Right lung (tissue), 5 donors: Measurements from ENCODE around the gene RNF5. TPM values are rescaled to one million over a fixed set of nuclear protein-coding genes. Genes with fewer than 3 reads are reported as not detected.
A peak's percentile ranks its signal among the peaks of the same experiment; 100 is the strongest.
"Not testable (repeated sequence)": the region's sequence is repeated elsewhere in the genome, so short reads cannot be mapped to it uniquely, and the experiment has no call there.

Source experiments
- DNase-seq, 2 donors: peaks; one replicate each; pipeline ENCODE4 v3.0.0-alpha.2; 2013
- polyA plus RNA-seq, 5 donors: library from polyadenylated mRNA; unstranded; fragments of 120-200 nt; gene quantifications; one replicate each; pipeline versions ENCODE4 v1.2.1 to v1.2.3, GENCODE V29; 2013; ENCODE audit warnings: inconsistent platforms in 1 of 5, low replicate concordance in 1 of 5; ENCODE audit not compliant: insufficient read length in 5 of 5, insufficient read depth in 1 of 5

The RNF5 gene
- polyA plus RNA-seq, 5 donors, result 69.6 to 81.7 (median 75.8) TPM

DNA sequence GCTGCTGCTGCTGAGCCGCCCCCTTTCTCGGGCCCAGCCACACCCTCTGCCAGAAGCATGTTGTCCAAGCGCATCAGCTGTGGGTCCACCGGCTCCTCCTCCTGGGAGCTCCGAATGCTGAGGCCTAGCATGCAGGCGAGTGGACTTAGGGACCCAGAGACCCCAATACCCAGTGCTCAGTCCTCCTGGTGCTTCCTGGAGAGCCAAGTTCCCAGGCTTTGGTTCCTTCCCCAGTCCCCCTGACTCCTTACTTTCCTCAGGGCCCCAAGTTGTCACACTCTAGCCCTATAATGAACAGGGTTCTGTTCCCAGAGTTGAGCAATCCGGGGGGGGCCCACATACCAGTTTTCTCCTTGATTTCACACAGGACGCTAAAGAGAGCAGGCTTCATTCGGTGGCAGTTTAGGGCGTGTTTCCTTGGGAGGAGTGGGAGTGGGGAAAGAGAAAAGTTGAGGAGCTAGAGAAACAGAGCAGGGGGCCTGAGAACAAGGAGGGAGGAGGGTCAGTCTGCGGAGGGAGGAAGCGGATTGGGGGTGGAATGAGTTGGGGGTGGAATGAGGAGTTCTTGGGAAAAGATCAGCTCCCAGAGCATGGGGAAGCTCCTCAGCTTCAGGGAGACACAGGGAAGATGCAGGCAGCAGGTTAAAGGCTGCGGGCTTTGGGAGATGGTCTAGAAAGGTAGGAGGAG is 10.3 kb downstream of the RNF5 start:
- no peak for DNase-seq

DNA sequence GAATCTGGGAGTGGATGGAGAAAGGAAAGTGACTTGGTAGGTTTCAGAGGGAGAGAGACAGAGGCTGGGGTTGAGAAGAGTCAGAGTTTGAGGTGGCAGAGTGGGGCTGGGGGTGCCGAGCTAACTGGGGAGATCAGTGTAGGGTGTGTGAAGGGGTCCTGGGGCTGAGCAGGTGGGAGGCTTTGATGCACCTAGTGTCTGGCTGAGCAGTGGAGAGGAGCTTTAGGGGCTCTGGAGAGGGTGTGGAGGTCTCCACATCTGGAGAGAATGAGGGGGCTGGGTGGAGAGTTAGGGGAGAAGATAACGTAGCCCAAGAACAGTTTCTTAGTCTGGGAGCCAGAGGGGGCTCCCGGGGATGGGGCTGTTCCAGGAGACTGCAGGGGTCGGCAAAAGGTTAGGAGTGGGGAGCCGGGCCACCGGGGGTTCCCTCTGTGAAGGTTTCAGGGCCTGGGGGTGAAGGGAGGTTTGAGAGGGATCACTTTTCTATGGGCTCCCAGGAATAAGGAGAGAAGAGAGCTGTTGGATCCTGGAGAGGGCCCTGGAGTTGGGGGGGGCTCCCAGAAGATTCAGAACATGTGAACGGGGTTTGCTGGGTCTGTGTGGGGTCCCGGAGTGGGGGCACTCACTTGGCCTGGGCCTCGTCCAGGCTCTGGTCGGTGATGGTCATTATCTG is 11.0 kb downstream of the RNF5 start:
- DNase-seq, result no peak

DNA sequence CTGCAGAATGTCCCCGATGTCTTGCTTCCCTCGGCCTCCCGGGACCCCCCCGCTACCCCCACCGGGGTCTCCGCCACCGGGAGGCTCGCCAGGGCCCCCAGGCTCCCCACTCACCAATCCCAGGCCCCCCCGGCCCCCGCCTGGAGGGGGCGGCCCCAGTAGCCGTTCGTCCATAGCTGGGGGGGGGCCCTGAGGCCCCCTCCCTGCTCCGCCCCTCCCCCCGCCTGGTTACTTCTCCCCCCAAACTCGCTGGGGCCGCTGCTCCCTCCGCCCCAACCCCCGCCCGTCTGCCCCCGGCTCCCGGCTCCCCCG is 11.5 kb downstream of the RNF5 start:
- no peak for DNase-seq

DNA sequence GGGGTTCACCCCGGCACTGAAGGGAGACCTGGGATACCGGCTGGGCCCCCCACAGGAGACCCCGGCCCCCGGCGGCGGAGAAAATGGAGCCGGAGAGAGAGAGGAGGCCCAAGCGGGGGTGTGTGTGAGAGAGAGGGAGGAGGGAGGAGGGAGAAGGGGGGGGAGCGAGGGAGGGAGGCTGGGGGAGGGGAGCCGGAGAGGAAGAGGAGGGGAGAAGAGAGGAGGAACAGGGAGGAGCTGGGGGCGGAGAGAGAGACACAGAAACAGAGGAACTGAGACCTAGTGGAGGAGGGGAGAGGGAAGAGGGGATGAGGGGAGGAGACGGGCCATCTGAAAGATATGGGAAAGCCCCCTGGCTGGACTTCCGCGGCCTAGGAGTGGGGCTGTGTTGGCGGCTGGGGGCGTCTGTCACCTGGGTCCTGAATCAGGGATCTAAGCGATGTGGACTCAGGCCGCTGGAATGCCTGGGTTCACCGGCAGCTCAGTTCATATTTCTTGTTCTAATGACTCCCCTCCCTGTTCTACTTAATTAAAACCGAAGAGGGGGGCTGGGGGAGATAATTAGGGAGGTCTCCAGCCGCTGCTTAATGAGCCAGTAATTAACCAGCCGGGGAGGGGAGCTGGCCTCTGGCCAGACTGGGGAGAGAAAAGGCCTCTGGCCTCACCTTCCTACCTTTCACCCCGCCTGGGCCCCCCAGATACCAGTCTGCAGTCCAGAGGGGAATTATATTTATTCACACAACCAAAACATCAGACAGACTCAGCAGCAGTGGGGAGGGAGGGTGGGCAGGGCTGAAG is 12.0 kb downstream of the RNF5 start, which contains the start of gene PBX2:
TSS of gene PBX2 (minus strand) at position 149 of the 798 bp plus-strand sequence. CDS start 287 bp downstream, outside the sequence.
- DNase-seq, result peak; percentile 93 to 94

DNA sequence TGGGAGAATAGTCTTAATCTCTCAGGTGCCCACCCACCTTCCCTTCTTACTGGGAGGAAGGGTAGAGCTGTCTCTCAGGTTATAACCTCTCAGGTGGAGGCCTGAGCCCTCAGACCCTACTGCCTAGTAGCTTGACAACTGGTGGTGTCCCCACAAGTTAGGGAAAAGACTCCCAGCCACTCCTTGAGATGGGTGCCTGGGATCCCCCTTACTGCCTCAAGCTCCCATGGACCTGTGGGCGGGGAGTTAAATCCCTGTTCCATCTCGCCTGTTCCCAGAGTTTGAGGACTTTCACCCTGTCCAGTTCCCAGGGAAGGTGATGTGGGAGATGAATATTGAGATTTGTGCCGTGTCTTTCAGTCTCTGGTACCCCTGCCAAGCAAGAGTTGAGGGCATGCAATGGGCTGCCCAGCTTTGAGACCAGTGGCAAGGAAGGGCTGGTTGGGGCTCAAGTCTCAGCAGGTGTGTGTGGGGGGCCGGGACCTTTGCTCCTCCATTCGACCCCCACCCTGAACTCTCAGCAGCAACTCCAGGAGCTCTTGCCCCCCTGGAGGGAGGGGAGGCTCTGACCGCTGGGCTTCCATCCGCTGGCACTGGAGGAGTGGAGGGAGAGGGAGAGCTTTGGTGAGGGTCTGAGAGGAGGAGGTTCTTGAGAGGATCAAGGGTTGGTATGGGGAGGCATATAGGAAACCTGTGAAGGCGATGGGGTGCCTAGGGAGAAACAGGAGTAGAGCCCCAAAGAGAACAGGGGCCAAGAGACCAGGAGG is 12.9 kb downstream of the RNF5 start:
- no peak for DNase-seq

DNA sequence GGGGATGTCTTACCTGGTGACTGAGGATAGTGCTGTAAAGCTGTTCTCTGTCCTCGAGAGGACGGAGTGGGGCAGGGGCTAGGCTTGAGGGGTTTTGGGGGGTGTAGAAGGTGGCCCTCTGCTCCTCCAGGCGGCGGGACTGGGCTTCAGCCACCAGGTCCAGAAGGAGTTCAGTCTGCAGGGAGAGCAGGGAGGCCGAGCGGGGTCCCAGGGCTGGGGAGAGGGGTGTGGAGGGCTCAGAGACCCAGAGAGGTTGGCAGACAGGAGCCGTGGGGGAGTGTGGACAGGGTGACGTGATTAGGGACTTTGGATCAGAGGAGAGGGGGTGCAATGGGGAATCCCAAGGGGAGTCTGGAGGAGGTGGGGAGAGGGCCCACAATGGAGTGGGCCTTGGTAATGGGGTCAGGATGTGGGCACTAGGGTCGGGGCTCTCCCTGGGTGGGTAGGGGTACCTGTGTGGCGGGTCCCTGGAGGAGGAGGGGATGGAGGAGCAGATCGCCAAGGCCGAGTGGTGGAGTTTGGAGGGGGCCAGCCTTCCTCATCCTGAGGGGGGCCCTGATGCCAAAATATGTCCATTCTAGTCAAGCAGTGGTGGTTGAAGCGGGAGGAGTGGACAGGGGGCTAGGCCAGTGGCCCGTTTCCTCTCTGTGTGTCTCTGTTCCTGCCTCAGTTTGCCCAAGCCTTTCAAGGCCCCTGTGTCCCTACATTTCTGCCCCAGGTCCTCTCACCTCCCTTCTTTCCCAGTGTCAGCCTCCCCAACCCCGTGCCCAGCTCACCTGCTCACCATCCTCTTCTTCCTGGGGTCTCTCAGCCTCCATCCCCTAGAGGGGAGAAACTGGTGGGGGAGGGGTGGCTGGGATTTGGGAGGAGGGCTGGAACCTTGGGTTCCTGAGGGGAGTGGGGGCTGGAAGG is 13.7 kb downstream of the RNF5 start:
- DNase-seq, result no peak

DNA sequence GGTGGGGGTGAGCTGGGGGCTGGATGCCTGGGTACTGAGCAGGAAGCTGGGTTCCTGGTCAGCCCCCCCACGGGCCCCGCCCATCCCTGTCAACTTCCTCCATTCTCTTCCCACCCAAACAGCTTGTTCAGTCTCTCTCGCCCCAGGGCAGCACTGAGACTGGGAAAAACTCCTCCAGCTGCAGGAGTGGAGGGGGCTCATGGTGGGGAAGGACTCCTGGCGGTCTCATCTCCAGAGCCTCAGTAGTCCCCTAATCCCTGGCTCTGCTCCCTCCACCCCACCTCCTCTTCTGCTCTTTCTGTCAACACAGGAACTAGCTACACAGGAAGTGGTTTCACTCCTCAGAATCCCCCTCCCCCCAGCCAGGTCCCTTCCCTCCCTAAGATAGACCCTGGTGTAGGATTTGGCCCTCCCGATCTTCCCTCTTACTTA is 14.4 kb downstream of the RNF5 start, which contains the start of gene GPSM3:
TSS of gene GPSM3 (minus strand) at position 36 of the 432 bp plus-strand sequence. CDS start 130 bp downstream, outside the sequence.
- DNase-seq, result no peak

DNA sequence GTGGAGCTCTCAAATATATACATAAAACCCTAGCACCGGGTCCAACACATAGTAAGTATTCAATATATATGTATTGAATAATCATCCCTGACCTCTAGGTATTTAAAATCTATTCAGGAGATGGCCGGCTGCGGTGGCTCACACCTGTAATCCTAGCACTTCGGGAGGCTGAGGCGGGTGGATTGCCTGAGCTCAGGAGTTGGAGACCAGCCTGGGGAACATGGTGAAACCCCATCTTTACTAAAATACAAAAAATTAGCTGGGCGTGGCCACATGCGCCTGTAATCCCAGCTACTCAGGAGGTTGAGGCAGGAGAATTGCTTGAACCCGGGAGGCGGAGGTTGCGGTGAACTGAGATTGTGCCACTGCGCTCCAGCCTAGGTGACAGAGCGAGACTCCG is 14.9 kb downstream of the RNF5 start:
- not testable (repeated sequence) for DNase-seq

DNA sequence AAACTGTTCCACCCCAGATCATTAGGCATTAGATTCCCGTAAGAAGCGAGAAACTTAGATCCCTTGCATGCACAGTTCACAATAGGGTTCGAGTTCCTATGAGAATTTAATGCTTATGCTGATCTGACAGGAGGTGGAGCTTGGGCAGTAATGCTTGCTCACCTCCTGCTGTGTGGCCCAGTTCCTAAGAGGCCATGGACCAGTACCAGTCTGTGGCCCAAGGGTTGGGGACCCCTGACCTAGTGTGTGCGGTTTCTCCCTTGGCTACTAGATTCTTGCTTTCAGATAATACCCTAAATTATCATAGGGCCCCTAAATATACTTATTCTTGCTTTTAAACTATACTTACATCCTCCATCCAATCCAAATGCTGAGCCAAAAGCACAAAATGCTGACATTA is 16.2 kb downstream of the RNF5 start:
- DNase-seq, result no peak

DNA sequence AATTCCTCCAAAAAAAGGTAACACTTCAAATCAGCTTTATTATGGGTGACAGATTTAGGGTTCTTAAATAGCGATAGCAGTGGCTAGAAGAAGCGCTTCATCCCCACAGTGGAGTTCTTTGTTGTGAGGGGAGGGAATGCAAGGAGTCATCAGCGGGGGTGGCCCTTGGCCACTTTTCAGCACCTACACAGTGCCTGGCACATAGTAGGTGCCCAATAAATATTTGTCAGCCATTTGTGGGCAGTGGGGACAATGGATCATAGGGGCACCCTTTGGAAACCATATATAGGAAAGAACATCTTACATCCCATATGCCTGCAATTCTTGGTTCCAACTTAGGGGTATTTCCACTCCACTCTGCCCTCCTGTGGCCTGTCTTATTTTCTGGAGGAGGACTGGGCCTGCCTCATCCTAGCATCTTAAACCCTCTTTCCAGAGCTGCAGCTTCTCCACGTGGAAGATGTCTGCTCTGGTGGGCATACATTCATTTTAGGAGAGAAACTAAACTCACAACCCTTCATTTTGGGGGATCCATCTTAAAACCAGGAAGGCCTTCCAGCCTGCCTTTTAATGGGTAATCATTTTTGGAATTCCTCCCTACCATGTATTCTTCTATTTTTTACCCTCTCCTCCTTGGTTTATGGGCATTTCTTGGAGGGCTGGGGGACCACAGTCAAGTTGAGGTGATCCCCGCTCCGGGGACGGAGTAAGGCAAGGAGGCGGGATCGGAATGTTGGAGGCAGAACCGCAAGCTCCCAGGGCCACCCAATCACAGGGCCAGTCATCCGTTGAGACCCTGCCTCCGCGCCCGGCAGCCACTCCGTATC is 16.8 kb downstream of the RNF5 start:
- no peak for DNase-seq

DNA sequence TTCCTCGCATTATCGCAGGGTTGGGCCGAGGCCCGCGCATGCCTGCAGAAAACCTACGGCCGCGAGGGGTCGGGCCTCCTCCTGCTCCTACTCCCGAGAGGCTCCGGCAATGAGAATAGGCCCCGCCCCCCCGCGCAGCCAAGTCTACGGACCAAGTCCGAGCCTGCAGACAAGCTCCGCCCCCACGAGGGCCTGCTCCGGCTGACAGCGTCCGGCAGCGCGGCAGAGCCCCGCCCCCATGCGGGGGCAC is 17.4 kb downstream of the RNF5 start:
- peak; percentile 100 for DNase-seq

DNA sequence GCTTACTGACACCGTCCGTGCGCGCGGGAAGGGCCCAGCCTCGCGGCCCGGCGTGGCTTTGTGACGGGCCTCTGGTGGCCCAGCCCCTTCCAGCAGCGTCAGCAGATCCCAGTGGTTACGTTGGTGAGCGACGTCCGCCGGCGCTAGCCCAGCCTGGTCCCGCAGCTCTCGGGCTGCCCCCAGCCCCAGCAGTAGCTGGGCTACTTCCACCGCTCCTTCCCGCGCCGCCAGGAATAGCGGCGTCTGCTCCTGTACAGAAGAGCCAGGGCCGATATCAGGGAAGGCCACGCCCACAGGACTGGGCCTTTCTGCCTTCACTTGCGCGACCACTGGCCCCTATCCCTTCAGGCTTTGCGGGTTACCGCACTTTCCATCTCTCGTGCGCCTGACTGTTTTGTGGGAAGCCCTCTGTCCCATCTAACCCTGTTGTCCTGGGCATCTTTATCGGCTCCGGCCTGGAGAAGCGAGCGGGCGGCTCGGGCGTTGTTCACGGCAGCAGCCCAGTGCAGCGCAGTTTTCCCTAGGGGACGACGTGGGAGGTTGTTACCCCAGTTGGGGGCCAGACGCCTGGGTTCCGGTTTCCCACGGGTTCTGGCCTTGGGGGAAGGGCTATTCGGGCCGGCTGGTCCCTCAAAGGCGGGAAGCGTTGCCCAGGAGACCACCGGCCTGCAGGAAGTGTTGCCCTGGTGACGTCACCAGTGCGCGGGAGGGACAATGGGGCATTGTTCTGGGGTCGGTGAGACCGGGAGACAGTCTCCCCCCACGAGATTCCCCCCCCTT is 17.9 kb downstream of the RNF5 start:
- DNase-seq, result peak; percentile 92 to 95

DNA sequence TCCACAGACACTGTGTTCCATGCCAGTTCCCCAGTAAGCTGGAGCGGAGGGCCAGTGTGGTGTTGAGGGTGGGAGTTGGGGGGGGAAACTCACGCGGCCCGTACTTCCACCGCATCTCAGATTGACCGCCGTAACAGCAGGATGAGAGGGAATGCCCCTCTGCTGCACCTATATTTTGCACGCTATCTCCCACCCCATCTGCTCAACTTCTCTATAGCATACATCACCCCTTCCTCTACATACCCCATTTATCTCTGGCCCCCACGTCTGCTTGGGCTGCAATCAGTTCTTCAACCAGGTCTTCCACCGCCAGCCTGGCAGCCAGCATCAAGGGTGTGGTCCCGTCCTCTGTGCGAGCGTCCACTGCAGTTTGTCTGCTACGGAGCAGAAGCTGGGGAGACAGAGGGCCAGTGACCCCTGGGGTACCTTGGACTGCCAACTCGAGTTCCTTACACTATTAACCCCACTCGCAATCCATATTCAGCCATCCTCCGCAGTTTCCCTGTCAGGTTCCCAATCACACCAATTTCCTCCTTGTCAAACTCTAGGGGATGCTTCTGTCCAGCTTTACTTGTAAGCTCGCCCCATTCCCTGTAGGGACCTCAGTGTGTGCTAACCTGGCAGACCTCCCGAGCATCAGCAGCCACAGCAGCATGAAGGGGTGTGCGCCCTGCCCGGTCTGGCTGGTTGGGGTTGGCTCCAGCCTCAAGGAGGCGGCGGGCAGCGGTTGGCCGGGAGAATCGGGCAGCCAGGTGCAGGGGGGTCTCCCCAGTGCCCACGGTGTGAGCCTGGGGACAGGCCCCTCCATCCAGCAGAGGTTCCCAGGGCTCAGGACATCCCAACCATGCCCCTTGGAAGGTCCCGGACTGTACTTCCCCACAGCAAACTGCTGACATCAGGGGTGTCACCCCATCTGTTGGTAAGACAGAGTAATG is 18.7 kb downstream of the RNF5 start:
- DNase-seq, result no peak

DNA sequence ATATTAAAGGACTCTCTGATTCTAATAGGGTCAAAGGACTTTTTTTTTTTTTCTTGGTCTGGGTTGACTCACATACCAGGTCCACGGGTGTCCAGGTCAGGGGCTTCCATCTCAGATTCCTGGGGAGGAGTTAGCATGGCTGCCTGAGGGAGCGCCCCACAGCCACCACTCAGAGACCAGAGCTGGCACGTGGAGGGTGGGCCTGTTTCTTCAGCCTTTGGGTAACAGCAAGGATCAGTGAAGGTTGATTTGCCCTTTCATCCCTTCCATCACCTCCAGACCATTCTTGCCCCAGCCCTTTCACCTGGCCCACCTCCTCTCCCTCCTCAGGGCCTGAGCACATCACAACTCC is 20.1 kb downstream of the RNF5 start:
- no peak for DNase-seq

DNA sequence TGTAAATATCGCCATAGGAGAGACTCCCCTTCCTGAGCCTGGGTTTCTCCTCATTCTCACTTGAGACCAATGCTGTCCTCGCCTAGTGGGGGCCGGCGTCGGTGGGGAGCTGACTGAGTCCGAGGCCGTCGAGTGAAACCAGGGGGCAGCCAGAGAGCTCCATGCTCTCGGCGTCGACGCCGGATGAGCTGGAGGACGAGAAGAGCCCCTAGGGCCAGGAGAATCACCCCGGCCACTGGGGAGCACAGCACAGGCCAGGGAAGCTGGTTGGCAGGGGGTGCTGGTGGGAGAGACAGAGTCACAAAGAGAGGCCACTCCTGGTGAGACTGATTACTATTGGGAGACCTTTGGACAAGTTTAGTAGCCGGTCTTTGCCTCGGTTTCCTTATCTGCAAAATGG is 20.7 kb downstream of the RNF5 start:
- DNase-seq, result no peak

DNA sequence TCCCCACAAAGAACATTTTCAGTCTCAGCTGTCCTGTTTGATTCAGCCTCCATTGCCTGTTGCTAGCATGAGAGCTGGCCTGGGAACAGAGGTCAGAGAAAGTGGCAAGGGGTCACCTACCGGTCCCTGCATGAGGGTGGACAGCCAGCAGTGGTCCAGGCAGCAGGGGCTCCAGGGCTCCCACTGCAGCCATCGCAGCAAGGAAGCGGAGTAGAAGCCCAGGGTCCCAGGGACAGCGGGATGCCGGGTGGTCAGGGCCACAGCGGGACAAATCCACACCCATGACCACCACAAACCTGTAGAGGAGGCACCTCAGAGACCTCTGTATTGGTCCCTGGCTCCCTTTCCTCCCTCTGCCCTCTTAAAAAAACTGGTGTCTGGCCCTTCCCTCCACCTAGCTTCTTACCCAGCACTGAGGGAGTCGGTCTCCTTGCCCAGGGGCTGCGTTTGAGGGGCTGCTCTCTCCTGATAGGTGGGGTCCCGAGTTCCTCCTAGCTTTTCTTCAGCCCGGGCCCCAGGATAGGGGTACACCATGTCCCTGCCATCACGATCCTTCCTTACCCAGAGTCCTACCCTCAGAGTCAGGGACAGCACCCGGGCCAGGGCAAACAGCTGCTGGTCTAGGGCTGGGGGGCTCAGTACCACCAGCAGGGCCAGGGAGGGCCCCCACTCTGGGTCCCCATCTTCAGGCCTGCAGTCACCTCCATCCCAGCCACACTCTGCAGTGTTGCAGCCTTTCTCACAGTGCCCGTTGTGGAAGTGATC is 22.7 kb downstream of the RNF5 start:
- DNase-seq, result no peak

DNA sequence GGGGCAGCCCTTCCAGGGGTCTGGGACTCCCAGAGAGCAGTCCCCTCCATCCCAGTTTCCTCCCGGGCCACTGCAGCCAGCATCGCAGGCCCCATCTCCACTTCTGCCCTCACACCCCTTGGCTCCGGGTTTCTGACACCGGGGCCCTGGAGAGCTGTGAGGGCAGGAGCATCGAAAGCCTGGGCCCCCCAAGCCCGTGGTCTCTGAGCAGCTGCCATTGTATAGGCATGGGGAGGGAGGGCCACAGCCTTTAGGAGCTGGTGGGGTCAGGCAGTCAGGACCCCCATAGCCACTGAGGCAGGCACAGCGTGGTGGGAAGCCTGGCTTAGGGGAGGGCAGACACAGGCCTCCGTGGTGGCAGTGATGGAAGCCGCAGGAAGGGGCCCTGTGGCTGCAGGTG is 24.0 kb downstream of the RNF5 start:
- no peak for DNase-seq
